ENCODE results near the gene LRRC27. TPM values are rescaled to one million over a fixed set of nuclear protein-coding genes. Genes with fewer than 3 reads are reported as not detected.
"Not testable (repeated sequence)": the region's sequence is repeated elsewhere in the genome, so short reads cannot be mapped to it uniquely, and the experiment has no call there.

Gene LRRC27
- total RNA-seq, 1 donor from 2014 or later = 3.3 TPM

DNA sequence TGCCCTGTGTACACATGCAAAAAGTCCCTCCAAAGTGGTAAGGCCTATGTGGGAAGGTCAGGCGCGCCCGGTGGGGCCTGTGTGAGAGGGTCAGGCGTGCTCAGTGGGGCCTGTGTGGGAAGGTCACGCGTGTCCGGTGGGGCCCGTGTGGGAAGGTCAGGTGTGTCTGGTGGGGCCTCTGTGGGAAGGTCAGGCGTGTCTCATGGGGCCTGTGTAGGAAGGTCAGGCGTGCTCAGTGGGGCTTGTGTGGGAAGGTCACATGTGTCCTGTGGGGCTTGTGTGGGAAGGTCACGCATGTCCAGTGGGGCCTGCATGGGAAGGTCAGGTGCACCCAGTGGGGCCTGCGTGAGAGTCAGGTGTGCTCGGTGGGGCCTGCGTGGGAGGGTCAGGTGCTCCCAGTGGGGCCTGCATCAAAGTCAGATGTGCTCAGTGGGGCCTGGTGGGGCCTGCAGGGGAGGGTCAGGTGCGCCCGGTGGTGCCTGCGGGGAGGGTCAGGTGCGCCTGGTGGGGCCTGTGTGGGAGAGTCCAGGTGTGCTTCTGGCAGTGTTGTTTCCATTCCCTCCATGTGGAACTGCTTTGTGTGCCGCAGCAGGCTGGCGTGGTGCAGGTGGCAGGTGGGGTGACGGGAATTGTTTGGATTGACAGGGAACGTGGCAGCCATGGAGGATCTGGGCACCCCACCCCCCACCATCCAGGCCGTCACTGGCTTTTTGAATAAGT, 15.4 kb downstream of the LRRC27 start:
- no peak for DNase-seq
- Mint-ChIP-seq H3K9me3 (no peaks in the 10 kb centered on the region), H3K27ac (no peak overlapping the region), H3K36me3 (ENCODE audit: low read depth) (no peaks in the 10 kb centered on the region), H3K4me1 (no peaks in the 10 kb centered on the region), H3K27me3 (no peaks in the 10 kb centered on the region), H3K4me3 (no peak overlapping the region)
- intact Hi-C loops (cut with micrococcal nuclease) = no loop called here

DNA sequence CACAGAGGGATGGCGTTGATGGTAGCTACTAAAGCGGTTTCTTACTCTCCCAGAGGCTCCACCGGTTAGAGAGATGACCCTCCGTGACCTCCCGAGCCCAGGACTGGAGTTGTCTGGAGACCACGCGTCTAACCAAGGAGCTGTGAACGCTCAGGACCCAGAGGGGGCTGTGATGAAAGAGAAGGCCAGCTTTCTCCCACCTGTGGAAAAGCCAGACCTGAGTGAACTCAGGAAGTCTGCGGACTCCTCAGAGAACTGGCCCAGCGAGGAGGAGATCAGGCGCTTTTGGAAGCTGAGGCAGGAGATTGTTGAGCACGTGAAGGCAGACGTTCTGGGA, 15.9 kb downstream of the LRRC27 start:
- peaks cover 2% of the 10 kb centered on the region for H3K4me1 Mint-ChIP-seq
- no peak for DNase-seq
- intact Hi-C loops (cut with micrococcal nuclease) = no loop called here
- no peaks in the 10 kb centered on the region for H3K9me3 Mint-ChIP-seq
- H3K36me3 Mint-ChIP-seq (ENCODE audit: low read depth) = no peaks in the 10 kb centered on the region
- H3K4me3 Mint-ChIP-seq = no peak overlapping the region
- no peak overlapping the region for H3K27ac Mint-ChIP-seq
- no peaks in the 10 kb centered on the region for H3K27me3 Mint-ChIP-seq

DNA sequence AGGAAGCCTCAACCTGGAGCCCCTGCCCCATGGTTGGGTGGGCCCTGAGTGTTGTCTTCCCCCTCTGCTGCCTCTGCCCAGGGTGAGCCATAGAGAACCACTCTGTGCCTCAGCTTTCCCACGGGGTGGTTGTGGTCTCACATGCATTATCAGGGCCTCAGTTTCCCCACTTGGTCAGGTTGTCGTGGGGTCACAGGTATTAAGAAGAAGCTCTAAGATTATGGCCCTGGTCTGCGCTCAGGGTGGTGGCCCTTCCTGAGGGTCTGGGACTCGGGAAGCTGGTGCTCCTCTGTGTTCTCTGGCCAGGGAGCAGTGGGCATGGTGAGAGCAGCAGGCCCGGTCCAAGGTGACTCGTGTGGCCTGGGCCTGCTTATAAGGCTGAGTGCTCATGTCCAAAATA, 17.8 kb downstream of the LRRC27 start:
- H3K27me3 Mint-ChIP-seq = no peaks in the 10 kb centered on the region
- H3K9me3 Mint-ChIP-seq = no peaks in the 10 kb centered on the region
- H3K4me1 Mint-ChIP-seq = peaks cover 2% of the 10 kb centered on the region
- DNase-seq = no peak
- intact Hi-C loops (cut with micrococcal nuclease) = loop anchor here (5.0 kb wide), 1 partner anchor 42 kb away; the partner anchor contains the start of gene STK32C
- H3K27ac Mint-ChIP-seq = no peak overlapping the region
- no peaks in the 10 kb centered on the region for H3K36me3 Mint-ChIP-seq (ENCODE audit: low read depth)
- H3K4me3 Mint-ChIP-seq = no peak overlapping the region

DNA sequence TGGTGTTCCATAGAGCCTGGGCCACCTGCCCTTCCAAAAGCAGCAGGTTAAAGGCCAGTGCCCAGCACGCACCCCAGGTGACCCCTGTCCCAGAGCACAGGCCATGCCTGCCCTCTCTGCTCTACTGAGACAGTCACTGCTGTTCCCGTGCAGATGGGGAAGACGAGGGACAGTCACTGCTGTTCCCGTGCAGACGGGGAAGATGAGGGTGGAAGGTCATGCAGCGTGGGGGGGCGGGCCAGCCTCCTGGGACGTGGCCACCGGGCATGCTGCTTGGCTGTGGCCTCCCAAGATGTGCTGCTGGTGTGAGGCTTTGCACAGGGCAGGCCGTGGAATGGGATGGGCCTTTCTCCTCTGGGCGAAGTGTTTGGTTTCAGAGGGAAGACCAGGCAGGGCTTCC, 18.4 kb downstream of the LRRC27 start:
- intact Hi-C loops (cut with micrococcal nuclease) = loop anchor here (5.0 kb wide), 1 partner anchor 43 kb away; the partner anchor contains the start of gene STK32C
- no peak overlapping the region for H3K4me3 Mint-ChIP-seq
- H3K27ac Mint-ChIP-seq = no peak overlapping the region
- no peaks in the 10 kb centered on the region for H3K9me3 Mint-ChIP-seq
- no peaks in the 10 kb centered on the region for H3K36me3 Mint-ChIP-seq (ENCODE audit: low read depth)
- H3K27me3 Mint-ChIP-seq = no peaks in the 10 kb centered on the region
- H3K4me1 Mint-ChIP-seq = peaks cover 2% of the 10 kb centered on the region
- no peak for DNase-seq

DNA sequence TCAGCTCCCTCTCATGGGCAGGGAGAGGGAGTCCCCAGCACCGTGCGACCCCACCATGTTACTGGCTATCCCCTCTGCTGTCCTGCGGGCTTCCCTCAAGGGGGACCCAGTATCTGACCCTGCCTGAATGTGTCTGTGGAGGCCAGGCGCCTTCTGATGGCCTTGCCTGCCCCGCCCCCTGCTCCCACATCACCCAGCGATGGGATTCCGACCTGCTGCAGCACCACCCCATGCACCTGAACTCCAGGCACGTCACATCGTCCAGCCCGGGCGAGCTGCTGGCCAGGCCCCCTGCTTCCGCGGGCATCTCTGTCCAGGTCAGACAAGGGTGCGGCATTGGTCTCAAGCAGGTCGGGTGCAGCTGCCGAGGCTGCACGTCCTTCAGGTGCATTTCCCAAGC, 19.0 kb downstream of the LRRC27 start:
- intact Hi-C loops (cut with micrococcal nuclease) = loop anchor here (5.0 kb wide), 1 partner anchor 44 kb away; the partner anchor contains the start of gene STK32C
- H3K27ac Mint-ChIP-seq = no peak overlapping the region

DNA sequence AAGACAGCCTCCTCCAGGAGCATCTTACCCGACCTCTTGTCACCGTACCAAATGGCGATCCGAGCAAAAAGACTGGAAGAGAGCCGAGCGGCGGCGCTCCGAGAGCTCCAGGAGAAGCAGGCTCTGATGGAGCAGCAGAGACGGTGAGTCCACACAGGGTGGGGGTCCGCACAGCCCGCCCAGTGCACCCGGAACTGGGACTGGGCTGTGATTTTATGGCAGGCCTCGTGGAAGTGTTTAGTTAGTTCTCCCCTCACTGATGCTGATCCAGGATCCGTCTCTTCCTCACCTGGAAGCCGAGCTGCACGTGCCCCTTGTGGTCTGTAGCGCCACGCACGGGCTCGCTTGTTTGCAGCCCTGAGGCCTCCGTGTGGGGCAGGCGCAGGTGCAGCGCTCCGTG, 19.6 kb downstream of the LRRC27 start:
- no peak for DNase-seq
- peaks cover 2% of the 10 kb centered on the region for H3K4me1 Mint-ChIP-seq
- intact Hi-C loops (cut with micrococcal nuclease) = loop anchor here (1.0 to 5.0 kb wide), 2 partner anchors 44 to 128 kb away; partner anchors contain the start of gene STK32C
- no peak overlapping the region for H3K4me3 Mint-ChIP-seq
- no peak overlapping the region for H3K27ac Mint-ChIP-seq
- no peaks in the 10 kb centered on the region for H3K27me3 Mint-ChIP-seq
- no peaks in the 10 kb centered on the region for H3K9me3 Mint-ChIP-seq
- no peaks in the 10 kb centered on the region for H3K36me3 Mint-ChIP-seq (ENCODE audit: low read depth)

More for the DNA sequence above, 19.0 kb downstream of the LRRC27 start:
- Mint-ChIP-seq H3K9me3 (no peaks in the 10 kb centered on the region), H3K4me1 (peaks cover 2% of the 10 kb centered on the region), H3K4me3 (no peak overlapping the region), H3K36me3 (ENCODE audit: low read depth) (no peaks in the 10 kb centered on the region), H3K27me3 (no peaks in the 10 kb centered on the region)
- DNase-seq = no peak

DNA sequence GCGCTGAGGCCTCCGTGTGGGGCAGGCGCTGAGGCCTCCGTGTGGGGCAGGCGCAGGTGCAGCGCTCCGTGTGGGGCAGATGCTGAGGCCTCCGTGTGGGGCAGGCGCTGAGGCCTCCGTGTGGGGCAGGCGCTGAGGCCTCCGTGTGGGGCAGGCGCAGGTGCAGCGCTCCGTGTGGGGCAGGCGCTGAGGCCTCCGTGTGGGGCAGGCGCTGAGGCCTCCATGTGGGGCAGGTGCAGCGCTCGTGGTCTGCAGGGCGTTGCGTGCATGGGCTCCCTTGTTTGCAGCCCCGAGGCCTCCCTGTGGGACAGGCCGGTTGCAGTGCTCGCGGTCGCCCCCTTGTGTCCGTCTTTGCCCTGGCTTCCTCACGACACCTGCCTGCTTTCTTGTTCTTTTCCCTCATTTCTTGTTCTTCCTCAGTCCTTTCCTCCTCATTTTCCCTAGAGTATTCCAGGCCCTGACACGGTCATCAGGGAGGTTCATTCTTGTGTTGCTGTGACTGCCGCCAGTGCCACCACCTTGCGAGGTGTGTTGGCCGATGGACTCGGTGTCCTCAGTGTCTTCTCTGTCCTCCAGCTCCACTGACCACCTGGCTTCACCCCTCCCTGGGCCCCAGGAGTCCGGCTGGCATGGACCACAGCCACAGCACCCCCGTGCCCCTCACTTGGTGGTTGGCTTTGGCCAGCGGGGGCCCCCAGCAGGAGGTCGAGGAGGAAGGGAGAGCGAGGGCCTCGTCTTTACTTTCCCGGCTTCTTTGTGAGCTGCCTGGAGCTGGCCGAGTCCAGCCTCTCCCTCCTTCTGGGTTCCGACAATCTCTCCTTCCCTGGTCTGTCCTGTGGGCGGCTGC, 20.7 kb downstream of the LRRC27 start:
- intact Hi-C loops (cut with micrococcal nuclease) = loop anchor here (1.0 to 5.0 kb wide), 2 partner anchors 45 to 129 kb away; partner anchors contain the start of gene STK32C
- not testable (repeated sequence) for H3K4me1 Mint-ChIP-seq; H3K9me3 Mint-ChIP-seq; H3K4me3 Mint-ChIP-seq; H3K36me3 Mint-ChIP-seq (ENCODE audit: low read depth); H3K27me3 Mint-ChIP-seq; H3K27ac Mint-ChIP-seq
- DNase-seq = peak; percentile 92

DNA sequence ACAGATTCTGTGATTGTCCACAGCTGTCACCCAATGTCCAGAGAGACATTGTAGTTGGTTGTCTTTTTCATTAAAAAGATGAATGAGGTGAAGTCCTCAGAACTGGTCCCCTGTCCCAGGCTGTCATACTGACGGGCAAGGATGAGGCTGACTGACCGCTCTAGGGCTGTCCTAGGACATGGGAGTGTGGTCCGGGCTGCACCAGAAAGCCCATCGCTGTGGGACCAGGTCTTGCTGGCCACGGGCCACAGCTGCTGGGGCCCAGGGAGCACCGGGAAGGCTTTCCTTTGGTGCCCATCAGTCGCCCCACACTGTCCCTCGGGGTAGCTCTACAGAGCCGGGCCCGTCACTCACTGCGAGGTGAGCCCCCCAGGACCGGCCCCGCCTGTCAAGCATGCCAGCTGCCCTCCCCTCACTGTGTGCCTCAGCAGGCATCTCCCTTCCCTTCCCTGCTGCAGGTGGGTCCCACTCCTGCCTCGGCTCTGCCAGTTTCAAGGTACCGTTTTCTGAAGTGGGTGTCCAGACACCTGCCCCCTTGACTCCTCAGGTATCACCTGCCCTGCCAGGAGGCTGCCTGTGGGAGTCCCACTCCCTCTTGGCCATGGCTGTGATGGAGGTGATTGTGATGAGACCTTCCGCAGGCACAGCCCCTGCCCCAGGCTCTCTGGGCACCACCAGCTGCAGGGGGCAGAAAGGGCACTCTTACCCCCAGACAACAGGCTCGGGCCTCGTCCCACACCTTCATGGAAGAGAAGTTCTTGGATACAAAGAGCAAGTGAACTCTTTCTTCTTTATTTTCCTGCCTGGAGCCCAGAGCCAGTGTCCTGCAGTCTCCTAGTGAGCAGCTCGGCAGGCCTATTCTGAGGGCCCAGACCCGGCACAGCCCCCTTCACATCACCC, 21.7 kb downstream of the LRRC27 start:
- DNase-seq = no peak
- peaks cover 2% of the 10 kb centered on the region for H3K4me1 Mint-ChIP-seq
- intact Hi-C loops (cut with micrococcal nuclease) = loop anchor here (5.0 kb wide), 1 partner anchor 46 kb away; the partner anchor contains the start of gene STK32C
- no peak overlapping the region for H3K4me3 Mint-ChIP-seq
- no peak overlapping the region for H3K27ac Mint-ChIP-seq
- H3K36me3 Mint-ChIP-seq (ENCODE audit: low read depth) = no peaks in the 10 kb centered on the region
- H3K27me3 Mint-ChIP-seq = no peaks in the 10 kb centered on the region
- no peaks in the 10 kb centered on the region for H3K9me3 Mint-ChIP-seq

DNA sequence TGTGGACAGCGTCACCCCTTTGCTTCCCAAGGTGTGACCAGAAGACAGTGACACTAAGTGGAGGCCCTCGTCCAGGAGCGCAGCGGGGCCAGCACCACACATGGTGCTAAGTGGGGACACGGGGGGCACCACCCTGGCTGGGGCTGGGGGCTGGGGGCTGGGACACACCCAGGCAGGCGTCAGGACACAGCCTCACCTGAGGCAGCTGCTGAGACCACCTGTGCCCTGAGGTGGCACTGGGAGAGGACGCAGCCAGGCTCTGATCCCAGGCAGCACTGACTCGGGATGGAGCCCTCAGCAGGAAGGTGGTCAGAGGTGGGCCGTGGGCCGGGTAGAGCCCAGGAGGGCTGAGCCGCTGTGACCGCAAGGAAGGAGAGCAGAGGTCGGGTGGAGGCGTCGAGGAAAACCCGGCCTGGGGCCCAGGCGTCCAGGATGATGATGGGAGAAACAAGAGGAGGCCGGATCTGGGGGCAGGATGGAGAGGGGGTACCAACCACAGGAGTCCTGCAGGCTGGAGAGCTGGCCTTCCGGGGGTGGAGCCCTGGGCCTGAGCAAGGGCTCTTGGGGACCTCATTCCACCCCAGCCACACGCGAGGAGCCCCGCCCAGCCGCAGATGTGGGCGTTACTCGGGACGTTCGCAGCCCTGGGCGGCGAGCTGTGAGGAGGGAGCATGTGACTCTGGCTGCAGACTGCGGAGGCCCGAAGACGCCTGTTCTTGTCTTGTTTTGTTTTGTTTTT, 22.5 kb downstream of the LRRC27 start:
- Mint-ChIP-seq H3K4me1 (peaks cover 2% of the 10 kb centered on the region), H3K27ac (no peak overlapping the region), H3K27me3 (no peaks in the 10 kb centered on the region), H3K36me3 (ENCODE audit: low read depth) (no peaks in the 10 kb centered on the region), H3K4me3 (no peak overlapping the region), H3K9me3 (no peaks in the 10 kb centered on the region)
- intact Hi-C loops (cut with micrococcal nuclease) = loop anchor here (5.0 kb wide), 1 partner anchor 47 kb away; the partner anchor contains the start of gene STK32C
- no peak for DNase-seq

DNA sequence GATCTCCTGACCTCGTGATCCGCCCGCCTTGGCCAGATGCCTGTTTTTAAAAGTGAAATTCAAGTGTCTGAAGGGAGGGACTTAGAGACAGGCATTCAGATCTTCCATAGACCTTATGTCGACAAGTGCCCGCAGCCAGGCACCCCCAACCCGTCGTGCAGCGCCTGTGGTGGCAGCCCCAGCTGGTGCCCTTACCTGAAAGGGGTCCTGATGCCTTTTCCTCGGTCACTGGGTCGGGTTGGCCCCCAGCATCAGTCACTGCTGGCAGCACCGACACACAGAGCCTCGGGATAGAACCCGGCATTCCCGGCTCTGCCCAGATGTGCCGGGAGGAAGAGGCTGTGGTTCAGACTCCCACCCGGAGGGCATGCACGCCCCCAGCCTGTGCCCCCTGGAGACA, 23.3 kb downstream of the LRRC27 start:
- no peaks in the 10 kb centered on the region for H3K9me3 Mint-ChIP-seq
- peaks cover 2% of the 10 kb centered on the region for H3K4me1 Mint-ChIP-seq
- DNase-seq = no peak
- intact Hi-C loops (cut with micrococcal nuclease) = no loop called here
- H3K27ac Mint-ChIP-seq = no peak overlapping the region
- H3K36me3 Mint-ChIP-seq (ENCODE audit: low read depth) = no peaks in the 10 kb centered on the region
- no peak overlapping the region for H3K4me3 Mint-ChIP-seq
- no peaks in the 10 kb centered on the region for H3K27me3 Mint-ChIP-seq

DNA sequence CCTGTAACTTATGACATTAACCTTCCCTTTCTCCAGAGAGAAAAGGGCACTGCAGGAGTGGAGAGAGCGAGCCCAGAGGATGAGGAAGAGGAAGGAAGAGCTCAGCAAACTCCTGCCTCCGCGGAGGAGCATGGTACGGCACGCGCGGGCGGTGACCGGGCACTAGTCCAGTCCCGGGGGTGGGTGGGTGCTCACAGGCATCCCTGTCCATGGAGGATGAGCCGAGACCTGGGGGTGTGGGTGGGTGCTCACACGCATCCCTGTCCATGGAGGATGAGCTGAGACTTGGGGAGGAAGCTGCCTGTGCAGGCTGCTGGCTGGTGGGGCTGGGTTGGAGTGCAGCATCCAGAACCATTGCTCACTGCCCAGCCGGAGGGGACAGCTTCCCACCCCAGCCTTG, 23.8 kb downstream of the LRRC27 start:
- no peak for DNase-seq
- Mint-ChIP-seq H3K27ac (no peak overlapping the region), H3K4me3 (no peak overlapping the region), H3K9me3 (no peaks in the 10 kb centered on the region), H3K27me3 (no peaks in the 10 kb centered on the region), H3K36me3 (ENCODE audit: low read depth) (no peaks in the 10 kb centered on the region), H3K4me1 (peaks cover 2% of the 10 kb centered on the region)
- intact Hi-C loops (cut with micrococcal nuclease) = no loop called here

DNA sequence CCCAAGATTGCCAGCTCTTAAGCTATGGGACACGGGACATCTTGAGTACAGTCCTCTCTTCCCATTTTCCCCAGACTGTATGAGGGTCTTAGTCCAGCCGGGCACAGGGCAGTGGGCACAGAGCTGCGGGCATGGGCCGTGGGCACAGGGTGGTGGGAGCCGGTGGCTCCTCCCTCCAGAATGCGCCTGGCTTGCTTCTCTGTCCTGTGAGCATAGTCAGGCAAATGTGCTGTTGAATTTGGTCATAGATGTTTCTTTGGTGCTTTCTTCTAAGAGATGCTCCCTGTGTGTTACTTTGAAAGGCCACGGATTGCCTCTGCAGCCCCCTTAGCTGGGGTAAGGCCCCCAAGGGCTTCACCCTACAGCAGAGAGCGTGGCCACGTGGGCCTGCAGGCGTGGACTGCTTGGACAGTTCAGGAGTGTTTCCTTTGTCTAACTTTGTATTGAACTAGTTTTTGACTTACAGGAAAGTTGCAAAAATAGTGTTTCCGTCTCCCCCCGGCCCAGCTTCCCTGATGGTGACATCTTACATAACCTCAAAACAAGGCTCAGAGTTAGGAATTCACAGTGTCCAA, 24.7 kb downstream of the LRRC27 start:
- DNase-seq = no peak
- peaks cover 2% of the 10 kb centered on the region for H3K4me1 Mint-ChIP-seq
- H3K36me3 Mint-ChIP-seq (ENCODE audit: low read depth) = no peaks in the 10 kb centered on the region
- H3K4me3 Mint-ChIP-seq = no peak overlapping the region
- H3K27ac Mint-ChIP-seq = no peak overlapping the region
- H3K27me3 Mint-ChIP-seq = no peaks in the 10 kb centered on the region
- H3K9me3 Mint-ChIP-seq = no peaks in the 10 kb centered on the region
- intact Hi-C loops (cut with micrococcal nuclease) = no loop called here
